ENCODE results near the gene TTC29. TPM values are rescaled to one million over a fixed set of nuclear protein-coding genes. Genes with fewer than 3 reads are reported as not detected.

Gene TTC29
- total RNA-seq, 4 donors from 2014 or later: not detected

GRCh38 chr4:146883070-146883469 is 62.6 kb downstream of the TTC29 start:
- Histone ChIP-seq H3K36me3 (no peaks in the 10 kb centered on the region), H3K4me3 (no peak overlapping the region), H3K9me3 (no peaks in the 10 kb centered on the region), H3K4me1 (no peaks in the 10 kb centered on the region), H3K27me3 (no peaks in the 10 kb centered on the region), H3K27ac (no peak overlapping the region)
- 77 to 82% methylated on average over 3 of the region's 3 CpGs for WGBS, 2 donors (ENCODE audit: low coverage in 1 of 2)
- ATAC-seq: no peak
- TF ChIP-seq CTCF (IDR thresholded peaks at IDR 0.05) (no peak), EP300 (IDR thresholded peaks at IDR 0.05) (no peak), POLR2A (IDR thresholded peaks at IDR 0.05) (no peak), POLR2AphosphoS5 (IDR thresholded peaks at IDR 0.05) (no peak)

- no peak for ATAC-seq
- TF ChIP-seq POLR2AphosphoS5 (IDR thresholded peaks at IDR 0.05) (no peak), EP300 (IDR thresholded peaks at IDR 0.05) (no peak), POLR2A (IDR thresholded peaks at IDR 0.05) (no peak), CTCF (IDR thresholded peaks at IDR 0.05) (no peak)
- Histone ChIP-seq H3K4me1 (no peaks in the 10 kb centered on the region), H3K4me3 (no peak overlapping the region), H3K27ac (no peak overlapping the region), H3K27me3 (no peaks in the 10 kb centered on the region), H3K9me3 (no peaks in the 10 kb centered on the region), H3K36me3 (no peaks in the 10 kb centered on the region)
- 33 to 60% methylated on average over 2 to 3 of the region's 3 CpGs for WGBS, 2 donors (ENCODE audit: low coverage in 1 of 2)
Observed at GRCh38 chr4:146857298-146857697, 88.4 kb downstream of the TTC29 start.

- Histone ChIP-seq H3K36me3 (no peaks in the 10 kb centered on the region), H3K9me3 (no peaks in the 10 kb centered on the region), H3K4me1 (no peaks in the 10 kb centered on the region), H3K4me3 (no peak overlapping the region), H3K27me3 (no peaks in the 10 kb centered on the region), H3K27ac (no peak overlapping the region)
- ATAC-seq: no peak
- no peak for TF ChIP-seq EP300 (IDR thresholded peaks at IDR 0.05)
- no peak for TF ChIP-seq POLR2AphosphoS5 (IDR thresholded peaks at IDR 0.05)
- no peak for TF ChIP-seq POLR2A (IDR thresholded peaks at IDR 0.05)
- TF ChIP-seq CTCF (IDR thresholded peaks at IDR 0.05): no peak
- WGBS, 2 donors (ENCODE audit: low coverage in 1 of 2): 76 to 81% methylated on average over 4 of the region's 4 CpGs
Observed at GRCh38 chr4:146855761-146856160, 89.9 kb downstream of the TTC29 start.

GRCh38 chr4:146852360-146852759 is 93.3 kb downstream of the TTC29 start:
- ATAC-seq: no peak
- WGBS, 2 donors (ENCODE audit: low coverage in 1 of 2): 17 to 55% methylated on average over 1 to 2 of the region's 2 CpGs

More at GRCh38 chr4:146852360-146852759, 93.3 kb downstream of the TTC29 start:
- TF ChIP-seq CTCF (IDR thresholded peaks at IDR 0.05) (no peak), POLR2AphosphoS5 (IDR thresholded peaks at IDR 0.05) (no peak), POLR2A (IDR thresholded peaks at IDR 0.05) (no peak), EP300 (IDR thresholded peaks at IDR 0.05) (no peak)
- no peaks in the 10 kb centered on the region for H3K27me3 ChIP-seq
- no peak overlapping the region for H3K27ac ChIP-seq
- no peak overlapping the region for H3K4me3 ChIP-seq
- H3K36me3 ChIP-seq: no peaks in the 10 kb centered on the region
- no peaks in the 10 kb centered on the region for H3K4me1 ChIP-seq
- H3K9me3 ChIP-seq: no peaks in the 10 kb centered on the region
